ENCODE measurements around the gene TMED8.
"Not testable (repeated sequence)": the region's sequence is repeated elsewhere in the genome, so short reads cannot be mapped to it uniquely, and the experiment has no call there.

Gene TMED8

GRCh38 chr14:77359626-77360025 is 17.3 kb downstream of the TMED8 start:
- no peak for DNase-seq

GRCh38 chr14:77356899-77357298 is 20.0 kb downstream of the TMED8 start:
- DNase-seq: no peak

GRCh38 chr14:77355811-77356210 is 21.1 kb downstream of the TMED8 start:
- no peak for DNase-seq

GRCh38 chr14:77353469-77354141 is 23.3 kb downstream of the TMED8 start:
- no peak for DNase-seq

GRCh38 chr14:77347751-77348150 is 29.1 kb downstream of the TMED8 start:
- DNase-seq: no peak

GRCh38 chr14:77346495-77346894 is 30.4 kb downstream of the TMED8 start:
- DNase-seq: no peak

GRCh38 chr14:77344377-77344996 is 32.4 kb downstream of the TMED8 start:
- DNase-seq: no peak

GRCh38 chr14:77343662-77344061 is 33.2 kb downstream of the TMED8 start:
- DNase-seq: no peak

- no peak for DNase-seq
Measured at GRCh38 chr14:77342726-77343397, 34.0 kb downstream of the TMED8 start.

- no peak for DNase-seq
Measured at GRCh38 chr14:77340389-77340788, 36.5 kb downstream of the TMED8 start.

GRCh38 chr14:77339407-77339806 is 37.5 kb downstream of the TMED8 start:
- no peak for DNase-seq

- DNase-seq: no peak
Measured at GRCh38 chr14:77338302-77338701, 38.6 kb downstream of the TMED8 start.

- no peak for DNase-seq
Measured at GRCh38 chr14:77337880-77338279, 39.0 kb downstream of the TMED8 start.

- not testable (repeated sequence) for DNase-seq
Measured at GRCh38 chr14:77337255-77337654, 39.6 kb downstream of the TMED8 start.

GRCh38 chr14:77335576-77335975 is 41.3 kb downstream of the TMED8 start:
- DNase-seq: no peak

- no peak for DNase-seq
Measured at GRCh38 chr14:77329872-77330271, 47.0 kb downstream of the TMED8 start.

- no peak for DNase-seq
Measured at GRCh38 chr14:77327111-77327510, 49.8 kb downstream of the TMED8 start.

- no peak for DNase-seq
Measured at GRCh38 chr14:77325746-77326094, 51.2 kb downstream of the TMED8 start.

- DNase-seq: no peak
Measured at GRCh38 chr14:77324816-77325745, 51.8 kb downstream of the TMED8 start.

- no peak for DNase-seq
Measured at GRCh38 chr14:77324289-77324688, 52.6 kb downstream of the TMED8 start.

GRCh38 chr14:77323571-77323970 is 53.3 kb downstream of the TMED8 start:
- DNase-seq: no peak

- no peak for DNase-seq
Measured at GRCh38 chr14:77322951-77323350, 53.9 kb downstream of the TMED8 start.

- DNase-seq: no peak
Measured at GRCh38 chr14:77322250-77322902, 54.5 kb downstream of the TMED8 start.
